Activated naive CD4-positive, alpha-beta T cell treated with anti-CD3 and anti-CD28 coated beads, Interleukin-2, amount 50 U/mL, for 72 hours (primary cell): Measurements from ENCODE around the gene PCBP1. TPM values are rescaled to one million over a fixed set of nuclear protein-coding genes. Genes with fewer than 3 reads are reported as not detected.

ENCODE experiments used
- ATAC-seq, 2 donors: fragments of 150-1000 bp; cut with Tn5 transposase; 2 replicates each; pipeline ENCODE4 v1.10.0; 2021; ENCODE audit warnings: mild to moderate bottlenecking in 2 of 2, moderate library complexity in 2 of 2
- DNase-seq, 2 donors: peaks; one replicate each; pipeline ENCODE4 v3.0.0; 2021 to 2022; ENCODE audit warnings: low spot score in 2 of 2
- H3K27ac Mint-ChIP-seq, 2 donors: one replicate each; pipeline ENCODE4 v1.8.0; 2022; ENCODE audit warnings: mild to moderate bottlenecking in 2 of 2, mixed read lengths in 2 of 2
- H3K36me3 Mint-ChIP-seq, 2 donors: one replicate each; pipeline ENCODE4 v1.8.0; 2022; ENCODE audit warnings: mixed read lengths in 2 of 2
- H3K9me3 Mint-ChIP-seq, 2 donors: one replicate each; pipeline ENCODE4 v1.8.0; 2022; ENCODE audit warnings: mixed read lengths in 2 of 2
- total RNA-seq, 2 donors: library from RNA; stranded (reverse); gene quantifications; one replicate each; pipeline ENCODE4 v1.2.3, GENCODE V29; 2022

PCBP1 gene
- total RNA-seq, 2 donors from 2014 or later = 339 to 451 TPM

DNA sequence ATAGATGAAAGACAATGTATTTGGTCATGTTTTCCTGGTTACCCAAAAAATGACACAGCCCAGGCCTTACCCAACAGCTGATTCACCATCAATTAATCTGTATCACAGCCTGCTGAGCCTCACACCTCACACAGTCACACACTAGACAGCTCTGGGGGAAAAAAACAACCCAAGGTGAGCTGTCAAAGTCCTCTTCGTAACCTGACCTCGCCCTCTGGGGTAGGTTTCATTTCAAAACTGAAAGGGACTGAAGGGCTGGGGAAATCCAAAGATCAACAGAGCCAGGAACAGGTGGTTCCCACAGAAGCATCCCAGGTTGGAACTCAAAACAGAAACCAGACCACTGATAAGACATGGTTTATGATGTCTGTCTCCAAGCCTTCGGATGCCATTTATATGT, 18.2 kb upstream of the PCBP1 start:
- H3K36me3 Mint-ChIP-seq = peaks cover 21 to 23% of the 10 kb centered on the region in 2 donors

DNA sequence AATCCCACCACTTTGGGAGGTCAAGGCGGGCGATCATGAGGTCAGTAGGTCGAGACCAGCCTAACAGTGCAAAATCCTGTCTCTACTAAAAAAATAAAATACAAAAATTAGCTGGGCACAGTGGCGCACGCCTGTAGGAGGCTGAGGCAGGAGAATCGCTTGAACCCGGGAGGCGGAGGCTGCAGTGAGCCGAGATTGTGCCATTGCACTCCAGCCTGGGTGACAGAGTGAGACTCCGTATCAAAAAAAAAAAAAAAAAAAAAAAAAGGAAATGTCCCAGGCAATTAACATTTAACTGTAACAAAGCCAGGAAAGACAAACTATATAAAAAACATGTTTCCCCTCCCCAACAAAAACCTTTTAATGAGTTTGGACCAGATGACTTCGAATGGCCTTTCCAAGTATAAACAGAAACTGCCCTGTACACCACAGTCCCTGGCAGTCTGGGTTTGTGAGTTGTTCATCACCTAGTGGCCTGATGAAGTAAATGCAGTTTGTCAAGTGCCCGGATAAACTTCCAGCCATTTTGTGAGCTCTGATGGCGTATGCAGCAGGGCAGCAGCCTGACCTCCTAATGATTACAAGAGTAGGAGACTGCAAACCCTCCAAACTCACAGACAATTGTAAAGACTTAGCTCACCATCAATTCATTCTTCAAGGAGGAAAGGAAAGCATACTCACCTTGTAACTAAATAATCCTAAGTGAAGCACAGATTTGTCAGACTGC, 16.6 kb upstream of the PCBP1 start:
- Mint-ChIP-seq H3K27ac (peak overlapping the region; percentile 91 to 98), H3K9me3 (no peaks in the 10 kb centered on the region), H3K36me3 (peaks cover 14 to 25% of the 10 kb centered on the region in 2 donors)
- DNase-seq (peak in 1 of 2 donors; percentile 62), ATAC-seq (peak; percentile 44 to 49)

More for the DNA sequence above, 18.2 kb upstream of the PCBP1 start:
- peak; percentile 98 to 99 for ATAC-seq
- H3K27ac Mint-ChIP-seq = peak overlapping the region; percentile 91 to 98
- peak; percentile 72 to 90 for DNase-seq
- no peaks in the 10 kb centered on the region for H3K9me3 Mint-ChIP-seq

DNA sequence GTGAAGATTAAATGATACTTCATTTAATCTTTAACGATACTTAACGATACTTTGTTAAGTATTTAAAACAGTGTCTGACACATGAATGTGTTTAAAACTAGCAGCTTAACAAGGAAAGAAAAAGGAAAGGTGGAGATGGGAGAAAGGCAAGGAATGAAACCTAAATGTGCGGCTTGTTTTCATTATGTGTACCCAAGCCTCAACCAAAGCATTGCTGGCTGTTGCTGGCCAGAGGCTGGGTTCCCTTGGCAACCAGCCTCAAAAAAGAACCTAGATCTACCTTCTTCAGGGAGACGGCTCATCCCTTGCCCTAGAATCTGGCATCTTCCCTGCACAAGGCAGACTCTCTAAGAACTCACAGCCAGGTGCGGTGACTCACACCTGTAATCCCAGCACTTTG, 13.8 kb upstream of the PCBP1 start:
- H3K36me3 Mint-ChIP-seq = peaks cover 15 to 24% of the 10 kb centered on the region in 2 donors
- peak overlapping the region; percentile 64 to 79 for H3K27ac Mint-ChIP-seq
- H3K9me3 Mint-ChIP-seq = no peaks in the 10 kb centered on the region
- ATAC-seq (no peak), DNase-seq (no peak)

DNA sequence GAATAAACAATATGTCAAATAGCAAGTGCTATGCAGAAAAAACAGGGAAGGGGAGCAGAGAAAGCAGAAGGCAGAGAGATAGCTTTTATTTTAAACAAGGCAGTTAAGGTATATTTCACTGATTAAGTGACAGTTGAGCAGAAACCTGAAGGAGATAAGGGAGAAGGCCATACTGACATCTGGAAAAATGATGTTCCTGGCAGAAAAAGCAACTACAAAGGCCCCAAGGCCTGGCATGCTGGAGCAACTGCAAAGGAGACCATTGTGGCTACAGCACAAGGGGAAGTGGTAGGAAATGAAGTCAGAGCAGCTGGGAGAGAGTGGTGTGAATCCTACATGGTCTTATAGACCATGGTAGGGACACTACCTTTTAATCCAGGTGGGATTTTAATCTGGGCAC, 8.9 kb upstream of the PCBP1 start:
- H3K36me3 Mint-ChIP-seq = peaks cover 25 to 55% of the 10 kb centered on the region in 2 donors
- DNase-seq = no peak
- H3K27ac Mint-ChIP-seq = peak overlapping the region; percentile 34 to 75
- H3K9me3 Mint-ChIP-seq = no peaks in the 10 kb centered on the region
- ATAC-seq = no peak

DNA sequence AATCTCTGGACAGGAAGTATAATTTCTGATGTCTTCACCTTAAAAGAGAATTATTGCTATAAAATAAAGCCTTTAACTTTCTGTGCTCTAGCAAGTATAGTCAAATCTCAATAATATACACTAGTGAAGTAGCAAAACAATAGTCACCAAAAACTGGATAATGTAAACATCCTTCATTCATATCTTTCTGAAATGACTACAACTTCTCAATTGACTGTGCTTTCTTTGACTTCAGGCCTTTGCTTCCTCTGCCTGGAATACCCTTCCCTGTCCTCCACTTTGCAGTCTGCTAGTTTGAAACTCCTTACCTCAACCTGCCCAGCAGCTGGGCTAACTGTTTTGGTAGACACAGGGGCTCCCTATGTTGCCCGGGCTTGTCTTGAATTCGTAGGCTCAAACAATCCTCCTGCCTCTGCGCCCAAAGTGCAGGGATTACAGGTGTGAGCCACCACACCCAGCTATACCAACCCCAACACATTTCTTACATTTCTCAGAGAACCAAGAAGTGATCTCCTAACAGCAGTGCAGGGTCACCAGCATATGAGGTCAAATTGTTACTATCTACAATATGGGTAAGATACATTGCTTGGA, 6.6 kb upstream of the PCBP1 start:
- Mint-ChIP-seq H3K36me3 (peaks cover 38 to 57% of the 10 kb centered on the region in 2 donors), H3K27ac (peak overlapping the region; percentile 66 to 97), H3K9me3 (no peaks in the 10 kb centered on the region)
- ATAC-seq (peak in 1 of 2 donors; percentile 62), DNase-seq (no peak)

DNA sequence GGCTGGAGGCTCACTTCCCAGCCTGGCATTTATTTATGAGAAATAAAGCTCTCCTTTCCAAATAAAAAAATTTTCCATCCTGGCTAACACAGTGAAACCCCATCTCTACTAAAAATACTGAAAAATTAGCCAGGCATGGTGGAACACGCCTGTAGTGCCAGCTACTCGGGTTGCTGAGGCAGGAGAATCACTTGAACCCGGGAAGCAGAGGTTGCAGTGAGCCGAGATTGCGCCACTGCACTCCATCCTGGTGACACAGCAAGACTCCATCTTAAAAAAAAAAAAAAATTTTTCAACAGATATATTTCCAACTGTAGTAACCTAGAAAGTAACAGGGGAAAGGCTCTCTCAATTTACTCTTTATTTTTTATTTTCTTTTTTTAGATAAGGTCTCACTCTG, 6.1 kb upstream of the PCBP1 start:
- Mint-ChIP-seq H3K36me3 (peaks cover 42 to 57% of the 10 kb centered on the region in 2 donors), H3K27ac (peak overlapping the region; percentile 66 to 97), H3K9me3 (no peaks in the 10 kb centered on the region)
- DNase-seq = no peak
- ATAC-seq = no peak

DNA sequence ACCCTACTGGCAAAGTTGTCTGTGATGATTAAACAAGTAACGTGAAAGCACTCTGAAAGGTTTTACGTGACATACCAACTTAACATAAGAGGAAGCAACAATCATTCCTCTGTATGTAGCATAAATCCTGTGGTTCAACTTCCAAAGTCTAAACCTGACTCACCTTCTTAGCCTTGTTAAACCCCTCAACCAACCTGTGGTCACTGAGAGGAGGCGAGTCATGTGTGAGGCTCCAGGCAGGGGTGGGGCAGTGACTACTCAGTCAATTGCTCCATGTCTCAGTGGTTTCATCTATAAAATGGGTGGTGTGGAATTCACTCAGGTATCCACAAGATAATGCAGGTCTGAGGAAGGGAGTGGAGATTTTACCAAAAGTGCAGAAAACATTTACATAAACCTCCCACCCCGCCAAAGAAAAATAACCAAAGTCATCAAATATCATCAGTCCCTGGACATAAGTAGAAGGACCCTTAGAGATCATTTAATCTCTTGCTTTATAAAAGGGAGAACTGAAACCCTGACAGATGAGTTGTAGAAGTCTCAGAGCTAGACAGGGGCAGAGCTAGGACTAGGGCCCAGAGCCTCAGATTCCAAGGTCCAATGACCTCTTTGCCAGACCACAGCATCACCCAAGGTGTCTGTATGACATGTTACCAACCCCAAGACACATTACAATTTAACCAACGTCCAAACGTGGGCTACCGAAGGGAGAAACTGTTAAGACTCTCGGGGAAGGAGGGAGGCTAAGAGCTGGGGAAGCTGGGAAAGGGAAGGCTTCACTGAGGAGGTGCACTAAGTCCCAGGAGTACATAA, 3.7 kb upstream of the PCBP1 start:
- Mint-ChIP-seq H3K9me3 (peaks cover 0 to 2% of the 10 kb centered on the region in 2 donors), H3K36me3 (peaks cover 47 to 62% of the 10 kb centered on the region in 2 donors), H3K27ac (peak overlapping the region; percentile 88 to 97)
- peak; percentile 54 to 73 for ATAC-seq
- DNase-seq = peak; percentile 61 to 83

DNA sequence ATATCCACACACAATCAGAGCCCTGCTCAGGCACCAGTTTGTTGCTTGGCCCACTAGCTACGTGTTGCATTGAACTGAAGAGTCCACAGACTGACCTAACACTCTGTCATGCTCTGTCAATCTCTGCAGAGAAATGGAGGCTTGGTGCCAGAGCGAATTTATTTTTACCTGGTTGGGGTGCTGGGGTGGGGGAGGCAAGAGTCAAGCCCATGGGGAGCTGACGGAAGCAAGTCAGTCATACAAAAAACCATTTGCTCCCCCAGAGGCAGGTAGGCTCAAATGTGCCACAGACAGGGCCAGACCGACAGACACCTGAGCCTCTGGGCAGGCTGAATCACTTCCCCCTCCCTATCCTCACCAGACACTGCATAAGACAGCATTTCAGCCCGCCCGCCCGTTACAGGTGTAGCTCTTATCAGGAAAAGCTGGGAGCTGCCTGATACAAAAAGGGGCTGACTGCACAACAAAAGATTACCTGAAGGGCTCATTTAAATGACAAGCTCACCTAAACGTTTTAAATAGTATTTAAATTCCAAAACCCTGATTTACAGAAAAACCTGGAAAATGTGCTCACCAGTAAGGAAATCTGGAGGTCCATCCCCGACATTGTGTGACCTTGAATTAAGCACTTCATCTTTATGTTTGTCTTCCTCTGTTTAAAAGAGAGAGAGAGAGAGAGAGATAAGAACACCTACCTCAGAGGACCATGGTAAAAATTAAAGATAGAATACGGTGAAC, 2.1 kb upstream of the PCBP1 start:
- H3K36me3 Mint-ChIP-seq = peaks cover 55 to 64% of the 10 kb centered on the region in 2 donors
- H3K27ac Mint-ChIP-seq = peak overlapping the region; percentile 96 to 98
- peaks cover 0 to 2% of the 10 kb centered on the region in 2 donors for H3K9me3 Mint-ChIP-seq
- ATAC-seq (peak in 1 of 2 donors; percentile 14), DNase-seq (peak in 1 of 2 donors; percentile 72)

DNA sequence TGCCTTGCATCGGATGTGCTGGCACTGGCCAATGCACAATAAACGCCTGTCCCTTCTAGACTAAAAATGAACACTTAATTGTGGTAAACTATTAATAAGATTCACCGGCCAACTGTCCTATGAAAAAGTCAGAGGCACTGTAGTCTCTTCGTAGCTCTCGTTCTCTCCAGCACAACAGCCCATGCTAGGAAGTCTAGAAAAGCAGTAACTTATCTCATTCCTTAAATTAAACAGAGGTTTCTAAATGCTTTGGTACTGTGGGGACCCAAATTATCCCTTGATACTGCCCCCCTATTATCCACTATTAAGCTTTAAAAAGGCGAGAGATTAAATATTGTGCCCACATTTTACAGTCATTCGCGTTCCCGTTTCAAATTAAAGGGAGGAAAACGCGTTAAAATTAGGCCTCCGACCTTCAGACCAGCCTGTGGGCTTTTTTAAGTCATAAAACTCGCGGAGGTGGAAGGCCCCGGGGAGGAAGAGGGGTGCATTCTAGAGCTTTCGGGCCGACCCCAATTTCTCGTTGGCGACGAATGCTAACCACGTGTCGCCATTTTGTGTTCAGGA, 1.5 kb upstream of the PCBP1 start:
- ATAC-seq = no peak
- DNase-seq = no peak
- peaks cover 0 to 2% of the 10 kb centered on the region in 2 donors for H3K9me3 Mint-ChIP-seq
- H3K27ac Mint-ChIP-seq = peak overlapping the region; percentile 96 to 98
- H3K36me3 Mint-ChIP-seq = peaks cover 56 to 64% of the 10 kb centered on the region in 2 donors

DNA sequence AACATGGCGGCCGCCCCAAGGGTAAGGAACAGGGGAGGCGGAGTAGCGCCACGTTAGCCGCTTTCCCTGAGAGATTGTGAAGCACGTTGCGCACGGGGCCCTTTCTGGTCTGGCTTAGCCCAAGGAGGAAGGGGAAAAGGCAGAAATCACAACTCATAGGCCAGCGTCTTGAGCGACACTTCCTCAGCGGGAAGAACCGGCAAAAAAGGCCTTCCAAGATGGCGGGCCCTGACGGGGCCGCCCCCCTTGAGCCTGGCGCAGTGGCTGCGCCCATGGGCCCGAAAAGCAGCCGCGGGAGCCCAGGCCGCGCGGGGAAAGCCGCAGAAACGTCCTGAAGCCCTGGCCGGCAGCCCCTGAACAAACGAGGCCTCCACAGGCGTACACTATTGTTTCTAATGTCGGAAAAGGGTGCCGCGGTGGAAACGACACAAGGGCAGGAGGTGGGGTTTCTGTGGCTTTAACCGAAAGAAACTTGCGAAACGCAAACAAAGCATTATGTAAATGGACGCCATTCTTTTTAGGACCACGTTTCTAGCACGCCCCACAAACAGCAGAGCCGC, 919 bp upstream of the PCBP1 start:
- DNase-seq (peak in 1 of 2 donors; percentile 78), ATAC-seq (peak; percentile 28 to 56)
- peaks cover 54 to 58% of the 10 kb centered on the region in 2 donors for H3K36me3 Mint-ChIP-seq
- H3K9me3 Mint-ChIP-seq = peaks cover 0 to 2% of the 10 kb centered on the region in 2 donors
- H3K27ac Mint-ChIP-seq = peak overlapping the region; percentile 96 to 98

DNA sequence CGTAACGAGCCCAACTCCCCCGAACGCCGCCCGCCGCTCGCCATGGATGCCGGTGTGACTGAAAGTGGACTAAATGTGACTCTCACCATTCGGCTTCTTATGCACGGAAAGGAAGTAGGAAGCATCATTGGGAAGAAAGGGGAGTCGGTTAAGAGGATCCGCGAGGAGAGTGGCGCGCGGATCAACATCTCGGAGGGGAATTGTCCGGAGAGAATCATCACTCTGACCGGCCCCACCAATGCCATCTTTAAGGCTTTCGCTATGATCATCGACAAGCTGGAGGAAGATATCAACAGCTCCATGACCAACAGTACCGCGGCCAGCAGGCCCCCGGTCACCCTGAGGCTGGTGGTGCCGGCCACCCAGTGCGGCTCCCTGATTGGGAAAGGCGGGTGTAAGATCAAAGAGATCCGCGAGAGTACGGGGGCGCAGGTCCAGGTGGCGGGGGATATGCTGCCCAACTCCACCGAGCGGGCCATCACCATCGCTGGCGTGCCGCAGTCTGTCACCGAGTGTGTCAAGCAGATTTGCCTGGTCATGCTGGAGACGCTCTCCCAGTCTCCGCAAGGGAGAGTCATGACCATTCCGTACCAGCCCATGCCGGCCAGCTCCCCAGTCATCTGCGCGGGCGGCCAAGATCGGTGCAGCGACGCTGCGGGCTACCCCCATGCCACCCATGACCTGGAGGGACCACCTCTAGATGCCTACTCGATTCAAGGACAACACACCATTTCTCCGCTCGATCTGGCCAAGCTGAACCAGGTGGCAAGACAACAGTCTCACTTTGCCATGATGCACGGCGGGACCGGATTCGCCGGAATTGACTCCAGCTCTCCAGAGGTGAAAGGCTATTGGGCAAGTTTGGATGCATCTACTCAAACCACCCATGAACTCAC, 673 bp downstream of the PCBP1 start:
- peak overlapping the region; percentile 98 to 99 for H3K27ac Mint-ChIP-seq
- peaks cover 48 to 53% of the 10 kb centered on the region in 2 donors for H3K36me3 Mint-ChIP-seq
- peak in 1 of 2 donors; percentile 26 for ATAC-seq
- peak; percentile 52 to 74 for DNase-seq
- peaks cover 0 to 2% of the 10 kb centered on the region in 2 donors for H3K9me3 Mint-ChIP-seq

DNA sequence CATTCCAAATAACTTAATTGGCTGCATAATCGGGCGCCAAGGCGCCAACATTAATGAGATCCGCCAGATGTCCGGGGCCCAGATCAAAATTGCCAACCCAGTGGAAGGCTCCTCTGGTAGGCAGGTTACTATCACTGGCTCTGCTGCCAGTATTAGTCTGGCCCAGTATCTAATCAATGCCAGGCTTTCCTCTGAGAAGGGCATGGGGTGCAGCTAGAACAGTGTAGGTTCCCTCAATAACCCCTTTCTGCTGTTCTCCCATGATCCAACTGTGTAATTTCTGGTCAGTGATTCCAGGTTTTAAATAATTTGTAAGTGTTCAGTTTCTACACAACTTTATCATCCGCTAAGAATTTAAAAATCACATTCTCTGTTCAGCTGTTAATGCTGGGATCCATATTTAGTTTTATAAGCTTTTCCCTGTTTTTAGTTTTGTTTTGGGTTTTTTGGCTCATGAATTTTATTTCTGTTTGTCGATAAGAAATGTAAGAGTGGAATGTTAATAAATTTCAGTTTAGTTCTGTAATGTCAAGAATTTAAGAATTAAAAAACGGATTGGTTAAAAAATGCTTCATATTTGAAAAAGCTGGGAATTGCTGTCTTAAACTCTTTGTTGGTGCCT, 1.4 kb downstream of the PCBP1 start:
- ATAC-seq (no peak), DNase-seq (no peak)
- Mint-ChIP-seq H3K27ac (peak overlapping the region; percentile 98 to 99), H3K36me3 (peaks cover 41 to 46% of the 10 kb centered on the region in 2 donors), H3K9me3 (peaks cover 0 to 2% of the 10 kb centered on the region in 2 donors)

DNA sequence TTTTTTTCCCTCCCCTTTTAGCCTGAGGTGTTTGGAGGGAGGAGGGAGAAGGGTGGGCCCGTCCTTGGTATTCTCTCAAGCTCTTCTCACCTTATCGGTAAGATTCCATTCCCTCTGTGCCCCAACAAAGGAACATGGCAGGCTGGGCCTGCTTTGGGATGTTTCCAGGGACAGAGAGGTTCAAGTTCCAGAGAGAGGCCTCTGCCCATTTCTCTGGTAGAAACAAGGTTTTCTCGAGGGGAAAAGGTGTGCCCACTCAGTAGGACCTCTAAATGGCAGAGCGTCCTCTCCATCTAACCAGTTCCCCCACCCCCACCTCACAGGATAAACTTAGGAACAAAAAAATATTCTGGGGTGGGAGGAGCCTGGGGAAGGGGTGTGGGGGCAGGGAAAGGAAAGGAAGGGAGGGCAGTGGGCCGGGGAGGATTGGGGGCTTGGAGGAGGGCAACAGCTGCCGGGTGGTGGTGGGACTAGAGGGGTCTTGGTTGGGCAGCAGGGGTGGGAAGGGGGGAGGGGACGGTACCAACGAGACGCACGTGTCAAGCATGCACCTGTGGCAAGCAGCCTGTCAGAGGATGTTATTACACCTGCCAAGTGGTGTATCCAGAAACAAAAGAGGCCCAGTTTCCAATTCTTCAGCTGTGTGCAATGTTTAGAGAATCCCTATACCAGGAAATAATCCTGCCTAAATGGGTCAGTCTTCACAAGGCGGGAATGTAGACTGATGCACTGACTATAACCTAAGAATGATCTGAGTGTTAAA, 2.1 kb downstream of the PCBP1 start:
- ATAC-seq = no peak
- no peak for DNase-seq
- peak overlapping the region; percentile 98 to 99 for H3K27ac Mint-ChIP-seq
- H3K36me3 Mint-ChIP-seq = peaks cover 37 to 43% of the 10 kb centered on the region in 2 donors
- peaks cover 0 to 2% of the 10 kb centered on the region in 2 donors for H3K9me3 Mint-ChIP-seq
